Left forelimb (tissue), 1 donor: ENCODE data around the gene BTG1.

Source experiments
- DNase-seq: peaks from one replicate; pipeline ENCODE4 v3.0.0-alpha.2; 2018; ENCODE audit warnings: low spot score

BTG1 gene

GRCh38 chr12:92133171-92133570 is 12.5 kb downstream of the BTG1 start:
- no peak for DNase-seq

GRCh38 chr12:92132288-92132687 is 13.4 kb downstream of the BTG1 start:
- no peak for DNase-seq

GRCh38 chr12:92130999-92131398 is 14.6 kb downstream of the BTG1 start:
- DNase-seq = no peak

GRCh38 chr12:92129609-92130008 is 16.0 kb downstream of the BTG1 start:
- DNase-seq = no peak

- no peak for DNase-seq
These were observed 17.0 kb downstream of the BTG1 start for GRCh38 chr12:92128612-92129011.

GRCh38 chr12:92124689-92125029 is 21.0 kb downstream of the BTG1 start:
- DNase-seq = no peak

- DNase-seq = no peak
These were observed 21.6 kb downstream of the BTG1 start for GRCh38 chr12:92123780-92124688.

GRCh38 chr12:92122941-92123779 is 22.5 kb downstream of the BTG1 start:
- DNase-seq = no peak

- DNase-seq = no peak
These were observed 23.8 kb downstream of the BTG1 start for GRCh38 chr12:92121826-92122225.

GRCh38 chr12:92118826-92119536 is 26.7 kb downstream of the BTG1 start:
- DNase-seq = no peak

GRCh38 chr12:92114834-92115233 is 30.8 kb downstream of the BTG1 start:
- no peak for DNase-seq

- DNase-seq = no peak
These were observed 34.4 kb downstream of the BTG1 start for GRCh38 chr12:92111256-92111655.

- DNase-seq = no peak
These were observed 35.5 kb downstream of the BTG1 start for GRCh38 chr12:92110083-92110640.

- DNase-seq = no peak
These were observed 36.0 kb downstream of the BTG1 start for GRCh38 chr12:92109613-92110012.

- DNase-seq = no peak
These were observed 37.0 kb downstream of the BTG1 start for GRCh38 chr12:92108651-92109050.

- no peak for DNase-seq
These were observed 38.0 kb downstream of the BTG1 start for GRCh38 chr12:92107621-92108131.

GRCh38 chr12:92107094-92107493 is 38.6 kb downstream of the BTG1 start:
- DNase-seq = no peak

GRCh38 chr12:92105676-92106075 is 40.0 kb downstream of the BTG1 start:
- DNase-seq = no peak

- no peak for DNase-seq
These were observed 40.5 kb downstream of the BTG1 start for GRCh38 chr12:92105110-92105509.

GRCh38 chr12:92102606-92103005 is 43.0 kb downstream of the BTG1 start:
- no peak for DNase-seq

- no peak for DNase-seq
These were observed 46.9 kb downstream of the BTG1 start for GRCh38 chr12:92098594-92099380.
